GM19455 (cell line): ENCODE data around the gene LOXHD1.

Experiments
- ATAC-seq: cut with Tn5 transposase; IDR thresholded peaks from one replicate; pipeline ENCODE4 v1.9.1; 2021; ENCODE audit not compliant: unreplicated experiment

LOXHD1 gene

DNA sequence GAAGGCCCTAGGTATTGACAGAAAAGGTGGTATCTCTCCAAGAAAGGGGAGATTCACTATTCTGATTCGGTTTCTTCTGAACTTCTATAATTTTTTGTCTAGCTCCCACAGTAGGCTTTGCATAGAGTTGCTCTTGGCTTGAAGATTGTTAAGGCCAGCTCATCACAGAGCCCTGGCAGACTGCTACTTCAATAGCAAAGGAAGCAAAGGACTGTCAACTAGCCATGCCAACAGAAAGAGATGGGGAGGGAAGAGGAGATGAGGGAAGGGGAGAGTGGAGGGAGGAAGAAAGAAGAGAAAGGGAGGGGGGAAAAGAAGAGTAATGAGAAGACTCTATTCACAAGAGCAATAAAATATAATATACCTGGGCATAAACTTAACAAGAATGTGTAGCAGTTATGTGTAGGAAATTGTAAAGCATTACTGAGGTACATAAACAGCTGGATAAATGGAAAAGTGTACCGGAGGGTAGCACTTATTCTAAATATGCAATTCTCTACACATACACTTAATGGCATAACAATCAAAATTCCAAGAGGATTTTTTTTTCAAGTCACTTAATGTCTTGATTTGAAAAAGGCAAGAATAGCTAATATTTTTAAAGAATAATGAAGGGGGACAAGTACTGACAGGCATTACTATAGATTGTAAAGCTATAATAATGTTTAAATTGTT is 102.5 kb downstream of the LOXHD1 start:
- no peak for ATAC-seq

DNA sequence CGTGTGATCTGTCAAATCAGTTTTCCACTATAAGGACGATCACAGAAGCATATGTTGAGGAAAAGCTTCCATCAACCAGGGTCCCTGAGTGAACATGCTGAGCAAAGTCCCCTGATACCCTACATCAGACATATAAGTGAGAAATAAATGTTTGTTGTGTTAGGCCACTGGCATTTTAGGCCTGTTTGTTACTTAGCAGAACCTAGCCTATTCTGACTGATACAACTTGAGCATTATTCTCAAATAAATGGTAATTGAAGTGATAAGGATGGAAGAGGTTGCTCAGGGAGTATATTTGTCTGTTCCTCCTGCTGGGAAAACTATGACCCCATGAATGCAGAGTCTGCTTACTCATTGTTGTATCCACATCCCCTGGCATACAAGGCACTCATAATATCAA is 106.4 kb downstream of the LOXHD1 start:
- ATAC-seq: no peak

DNA sequence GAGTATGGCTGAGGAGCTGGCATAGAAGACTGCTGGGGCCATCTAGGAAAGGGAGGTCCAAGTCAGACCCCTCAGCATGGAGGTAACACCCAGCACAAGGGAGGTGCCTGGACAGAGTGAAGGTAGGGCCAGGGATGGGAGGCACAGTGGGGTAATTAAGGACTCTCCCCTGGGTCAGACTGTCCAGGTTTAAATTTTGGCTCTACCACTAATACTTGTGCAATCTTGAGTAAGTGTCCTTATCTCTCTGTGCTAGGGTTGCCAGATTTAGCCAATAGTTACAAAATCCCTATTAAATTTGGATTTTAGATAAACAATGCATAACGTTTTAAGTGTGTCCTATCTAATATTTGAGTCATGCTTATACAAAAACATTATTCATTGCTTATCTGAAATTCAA is 109.5 kb downstream of the LOXHD1 start:
- ATAC-seq: no peak

DNA sequence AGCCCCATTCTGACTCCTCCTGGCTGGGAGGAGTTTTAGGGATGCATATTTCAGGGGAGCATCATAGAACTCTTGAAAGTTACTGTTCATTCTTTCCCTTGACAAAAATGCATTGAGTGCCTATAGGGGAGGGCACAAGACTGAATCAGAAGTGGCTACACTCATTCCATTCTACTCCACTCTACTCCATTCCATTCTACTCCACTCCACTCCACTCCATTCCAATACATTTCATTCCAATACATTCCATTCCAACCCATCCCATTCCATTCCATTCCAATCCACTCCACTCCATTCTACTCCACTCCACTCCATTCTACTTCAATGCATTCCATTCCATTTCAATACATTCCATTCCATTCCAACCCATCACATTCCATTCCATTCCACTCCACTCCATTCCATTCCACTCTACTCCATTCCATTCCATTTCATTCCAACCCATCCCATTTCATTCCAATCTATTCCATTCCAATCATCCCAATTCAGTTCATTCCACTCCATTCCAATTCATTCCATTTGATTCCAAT is 110.8 kb downstream of the LOXHD1 start:
- ATAC-seq: no peak

DNA sequence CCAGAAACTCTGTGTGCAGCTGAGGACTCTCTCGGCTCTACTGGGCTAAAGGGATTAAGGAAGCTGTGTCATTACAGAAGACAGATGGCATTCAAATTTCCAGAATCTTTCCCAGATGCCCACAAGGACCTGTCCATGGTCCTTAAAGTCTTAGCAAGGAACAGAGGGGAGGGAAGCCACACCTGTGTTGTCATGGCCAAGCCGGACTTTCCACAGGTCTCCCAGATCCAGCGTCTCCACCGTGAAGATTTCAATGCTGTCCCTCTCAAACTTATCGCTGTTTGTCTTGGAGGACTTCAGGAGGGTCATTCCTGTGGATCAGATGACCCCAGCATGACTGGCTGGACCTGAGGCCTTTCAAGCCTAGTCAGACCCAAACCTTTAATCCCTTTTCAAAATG is 114.5 kb downstream of the LOXHD1 start:
- no peak for ATAC-seq

DNA sequence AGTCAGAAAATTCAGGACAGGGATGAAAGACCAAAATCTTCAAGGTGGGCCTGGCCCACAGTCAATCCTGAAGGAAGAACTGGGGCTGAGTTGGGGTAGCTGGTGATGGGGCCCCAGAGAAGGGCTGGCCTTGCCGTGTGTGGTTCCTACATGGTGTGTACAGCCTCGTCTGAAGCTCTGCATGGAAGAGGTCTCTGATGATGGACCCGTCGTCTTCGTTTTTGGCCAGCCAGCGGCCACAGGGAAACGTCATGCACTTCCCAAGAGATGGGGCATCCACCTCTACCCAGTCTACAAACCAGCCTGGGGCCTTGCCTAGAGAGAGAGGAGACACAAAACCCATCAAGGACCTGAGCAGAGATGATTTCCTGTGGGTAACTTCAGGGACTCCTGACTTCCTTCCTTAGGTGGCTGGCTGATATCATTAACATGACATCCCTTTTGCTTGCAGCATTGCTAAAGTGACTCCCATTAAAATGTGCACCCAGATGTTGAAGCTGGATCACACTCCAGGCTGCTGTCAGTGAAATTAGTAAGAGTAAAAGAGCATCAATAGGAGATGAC is 115.3 kb downstream of the LOXHD1 start:
- ATAC-seq: no peak

DNA sequence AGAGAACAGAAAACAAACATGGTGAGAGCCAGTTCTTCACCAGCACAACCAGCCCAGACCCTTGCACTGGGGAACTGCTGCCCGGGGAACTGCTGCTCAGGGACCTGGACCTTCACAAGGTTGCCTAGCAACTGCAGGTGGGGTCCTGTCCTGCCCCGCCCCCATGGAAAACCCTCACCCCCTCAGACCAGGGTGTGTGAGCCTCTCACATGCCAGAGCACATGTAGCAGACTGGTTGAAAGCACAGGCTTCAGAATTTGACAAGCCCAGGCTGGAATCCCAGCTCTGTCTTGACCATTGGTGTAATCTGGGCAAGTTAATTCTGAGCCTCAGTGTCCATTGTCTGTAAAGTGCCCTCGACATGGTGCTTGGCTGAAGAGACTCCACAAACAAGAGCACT is 118.6 kb downstream of the LOXHD1 start:
- no peak for ATAC-seq

DNA sequence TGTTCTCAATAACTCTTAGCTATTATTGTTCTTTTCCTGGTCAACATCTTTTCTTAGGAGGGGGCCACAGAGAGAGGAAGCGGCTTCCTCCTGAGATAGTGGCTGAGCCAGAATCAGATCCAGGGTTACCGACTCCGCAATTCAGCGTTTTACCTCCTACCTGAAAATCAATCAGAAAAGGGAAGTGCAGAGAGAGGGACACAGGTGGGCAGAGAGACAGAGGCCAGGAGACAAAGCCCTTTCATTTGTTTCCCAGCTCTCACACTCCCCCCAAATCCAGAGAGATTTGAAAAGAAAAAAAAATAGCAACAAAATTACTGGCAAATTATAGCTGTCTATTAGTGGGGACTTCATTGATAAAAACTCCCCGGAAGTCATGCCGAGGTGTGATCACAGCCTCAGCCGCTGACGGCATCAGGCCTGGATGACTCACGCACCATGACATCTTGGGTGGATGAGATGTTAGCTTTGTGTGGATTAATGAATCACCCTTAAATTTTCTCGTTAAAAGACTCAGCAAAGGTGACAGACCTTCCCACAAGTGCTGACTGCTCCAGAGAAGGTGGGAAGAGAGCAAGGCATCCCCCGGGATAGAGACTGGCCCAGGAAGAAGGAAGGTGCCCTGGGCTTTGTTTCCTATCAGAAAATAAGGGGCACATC is 120.7 kb downstream of the LOXHD1 start:
- ATAC-seq: no peak

DNA sequence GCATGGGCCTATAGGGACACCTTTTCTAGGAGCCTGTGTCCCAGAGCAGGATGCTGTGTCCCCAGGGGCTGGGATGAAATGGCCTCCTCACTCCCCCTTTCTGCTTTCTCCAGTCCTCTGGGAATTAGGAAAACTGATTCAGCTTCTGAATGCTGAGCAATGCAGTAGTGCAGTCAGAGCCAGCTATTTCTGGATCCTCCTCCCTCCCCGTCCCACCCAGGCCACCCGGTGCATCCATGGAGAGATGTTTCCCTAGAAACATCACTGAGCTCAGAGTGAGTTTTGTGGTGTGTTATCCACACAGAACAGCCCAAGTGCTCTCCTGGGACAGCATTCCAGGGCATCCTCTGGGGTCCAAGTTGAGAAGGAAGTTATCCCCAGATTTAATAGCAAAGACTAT is 125.5 kb downstream of the LOXHD1 start:
- no peak for ATAC-seq

DNA sequence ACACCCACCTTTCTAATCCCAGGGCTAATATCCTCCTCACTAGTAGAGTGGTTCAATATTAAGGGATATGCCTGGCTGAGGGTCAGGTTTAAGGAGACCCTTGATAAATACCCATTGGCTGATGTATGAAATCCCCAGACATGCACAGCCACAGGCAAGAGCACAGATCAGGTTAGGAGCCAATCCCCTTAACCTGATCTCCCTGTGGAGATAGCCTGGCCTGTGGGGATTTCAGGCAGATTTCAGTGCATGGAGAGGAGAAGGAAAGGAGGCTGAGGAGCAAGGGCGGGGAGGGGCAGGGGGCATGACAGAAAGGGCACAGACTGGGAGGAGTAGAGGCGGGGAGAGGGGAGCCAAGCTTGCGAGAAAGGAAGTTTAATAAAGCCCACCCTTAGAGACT is 129.0 kb downstream of the LOXHD1 start:
- ATAC-seq: no peak

DNA sequence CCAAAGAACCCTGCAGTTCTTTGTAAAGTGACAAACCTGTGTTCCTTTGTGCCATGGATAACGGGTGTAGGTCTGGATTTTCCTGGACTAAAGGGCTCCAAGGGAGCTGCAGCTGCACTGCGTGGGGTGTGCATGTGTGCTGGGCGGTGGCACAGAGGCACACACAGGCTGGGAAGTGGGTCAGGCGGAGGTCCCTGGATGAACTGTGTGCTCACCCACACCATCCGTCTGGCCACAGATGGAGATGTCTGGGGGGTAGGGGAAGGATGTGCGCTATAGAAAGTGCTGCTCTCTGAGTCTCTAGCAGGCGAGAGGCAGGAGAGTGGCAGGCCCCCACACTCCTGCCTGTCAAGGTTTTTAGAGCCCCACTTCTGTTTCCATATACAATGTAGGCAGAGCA is 137.2 kb downstream of the LOXHD1 start:
- ATAC-seq: no peak

DNA sequence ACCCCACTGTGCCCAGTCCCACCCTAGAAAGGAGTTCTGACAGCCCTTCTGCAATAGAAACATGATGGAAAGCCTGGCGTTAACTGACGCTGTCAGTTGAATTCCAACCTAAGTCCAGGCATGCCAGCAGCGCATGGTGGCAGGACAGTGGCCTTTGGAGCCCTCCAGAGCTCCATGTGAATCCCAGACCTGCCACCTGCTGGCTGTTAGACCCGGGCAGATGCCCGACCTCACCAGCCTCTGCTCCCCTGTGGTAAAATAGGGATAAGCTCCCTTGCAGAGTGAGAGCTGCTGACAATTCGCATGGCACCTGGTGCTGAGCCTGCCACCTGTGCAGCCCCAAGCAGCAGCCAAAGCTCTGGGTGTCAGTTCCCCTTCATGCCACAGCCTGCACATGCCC is 138.6 kb downstream of the LOXHD1 start:
- ATAC-seq: no peak

DNA sequence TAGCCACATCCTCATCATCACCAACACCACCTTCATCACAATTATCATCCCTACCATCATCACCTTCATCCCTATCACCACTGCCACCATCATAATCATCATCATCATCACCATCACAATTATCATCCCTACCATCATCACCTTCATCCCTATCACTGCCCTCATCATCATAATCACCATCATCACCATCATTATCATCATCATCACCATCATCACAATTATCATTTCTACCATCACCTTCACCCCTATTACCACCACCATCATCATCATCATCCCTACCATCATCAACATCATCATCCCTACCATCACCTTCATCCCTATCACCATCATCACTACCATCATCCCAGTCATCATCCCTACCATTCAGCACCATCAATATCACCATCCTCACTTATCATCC is 140.5 kb downstream of the LOXHD1 start:
- no peak for ATAC-seq

DNA sequence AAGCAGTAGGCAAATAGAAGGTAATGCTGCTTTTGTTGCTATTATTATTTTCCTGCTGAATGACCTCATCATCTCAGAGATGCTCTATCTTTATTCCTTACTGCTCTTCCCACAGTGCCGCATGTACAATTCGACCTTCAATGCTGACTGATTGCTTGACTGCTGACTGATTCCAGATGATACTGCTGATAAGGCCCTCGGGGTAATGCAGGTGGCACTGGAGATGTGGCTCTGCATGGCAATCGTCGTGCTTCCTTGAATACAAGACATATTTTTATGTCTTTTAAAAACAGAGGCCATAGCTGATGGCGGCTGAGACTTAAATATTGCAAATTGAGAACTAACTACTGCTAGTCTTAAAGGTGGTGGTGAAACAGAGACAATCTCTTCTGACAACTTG is 146.6 kb downstream of the LOXHD1 start:
- no peak for ATAC-seq

DNA sequence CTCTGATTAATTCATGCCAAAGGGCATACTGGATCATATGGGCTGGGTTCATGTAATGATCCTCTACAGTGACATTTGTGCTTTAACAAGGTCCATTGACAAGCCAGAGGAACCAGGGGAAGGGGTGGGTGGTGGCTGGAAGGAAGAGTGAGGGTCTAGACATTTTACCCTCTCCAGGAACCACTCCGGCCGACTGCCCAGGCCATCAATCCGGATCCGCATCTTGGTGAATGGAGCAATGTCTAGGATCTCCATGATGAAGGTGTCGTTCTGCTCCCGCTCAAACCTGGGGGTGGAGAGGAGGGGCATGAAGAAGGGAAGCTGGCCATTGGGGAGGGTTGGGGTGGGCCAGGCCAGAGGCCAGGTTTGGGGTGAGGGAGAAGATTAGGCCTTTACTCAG is 147.5 kb downstream of the LOXHD1 start:
- no peak for ATAC-seq

DNA sequence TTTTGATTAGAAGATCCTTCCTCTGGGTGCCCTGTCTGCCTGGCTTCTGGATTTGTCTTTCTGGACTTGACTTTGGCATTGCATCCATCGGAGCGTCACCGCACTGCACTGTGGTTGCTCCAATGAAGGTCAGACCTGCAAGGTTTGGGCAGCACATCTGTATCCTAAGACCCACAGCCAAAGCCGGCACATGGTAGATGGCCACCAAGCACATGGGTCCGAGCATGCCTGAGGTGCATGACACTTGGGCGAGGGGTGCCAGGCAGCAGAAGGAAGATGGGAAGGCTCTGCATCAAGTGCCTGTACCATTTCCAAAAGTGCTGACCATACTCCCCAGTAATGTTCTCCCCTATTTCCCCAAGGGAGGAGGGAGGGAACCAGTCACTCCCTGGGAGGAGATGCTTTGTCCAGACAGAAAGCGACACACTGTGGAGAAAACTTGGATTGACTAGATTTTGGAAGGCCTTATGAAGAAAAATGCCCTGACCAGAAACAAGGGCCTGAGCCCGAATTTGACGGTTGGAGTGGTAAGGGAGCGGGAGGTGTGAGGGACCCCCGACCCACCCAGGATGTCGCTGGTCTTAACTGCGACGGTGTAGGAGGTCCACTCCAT is 149.9 kb downstream of the LOXHD1 start:
- ATAC-seq: no peak

DNA sequence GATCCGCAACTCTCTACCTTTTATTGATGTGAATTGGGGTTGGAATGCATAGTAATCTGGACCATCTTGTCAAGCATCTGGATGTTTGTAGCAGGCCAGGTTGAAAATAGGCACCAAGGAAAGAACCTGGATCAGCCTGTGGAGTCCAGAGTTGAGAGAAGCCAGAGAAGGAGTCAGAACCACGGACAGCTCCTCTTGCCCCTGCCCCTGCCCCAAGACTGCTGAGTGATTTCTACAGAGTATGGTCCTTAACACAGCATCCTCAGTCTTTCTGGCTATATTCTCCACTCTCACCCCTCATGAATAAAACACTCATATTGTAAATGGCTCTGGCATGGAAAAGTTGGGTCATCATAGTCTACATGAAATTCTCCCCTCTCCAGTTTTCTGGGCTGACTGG is 154.6 kb downstream of the LOXHD1 start:
- ATAC-seq: no peak

DNA sequence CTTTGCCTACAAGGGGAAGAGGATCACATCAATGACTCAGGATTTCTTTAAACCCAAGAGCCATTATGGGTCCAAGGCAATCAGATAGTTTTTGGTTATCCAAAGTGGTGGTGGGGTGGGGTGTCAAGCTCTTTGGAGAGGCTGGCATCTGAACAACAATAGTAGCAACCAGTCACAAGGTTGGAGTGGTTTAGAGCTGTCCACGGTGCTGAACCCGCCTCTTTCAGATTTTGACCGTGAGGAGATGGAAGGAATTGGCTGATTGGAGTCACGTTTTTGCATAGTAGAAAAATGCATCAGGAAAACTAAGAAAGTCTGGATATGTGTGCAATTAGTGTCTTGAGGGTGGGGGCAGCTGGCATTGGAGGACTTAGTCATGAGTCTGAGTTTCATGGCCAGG is 159.9 kb downstream of the LOXHD1 start:
- ATAC-seq: no peak

DNA sequence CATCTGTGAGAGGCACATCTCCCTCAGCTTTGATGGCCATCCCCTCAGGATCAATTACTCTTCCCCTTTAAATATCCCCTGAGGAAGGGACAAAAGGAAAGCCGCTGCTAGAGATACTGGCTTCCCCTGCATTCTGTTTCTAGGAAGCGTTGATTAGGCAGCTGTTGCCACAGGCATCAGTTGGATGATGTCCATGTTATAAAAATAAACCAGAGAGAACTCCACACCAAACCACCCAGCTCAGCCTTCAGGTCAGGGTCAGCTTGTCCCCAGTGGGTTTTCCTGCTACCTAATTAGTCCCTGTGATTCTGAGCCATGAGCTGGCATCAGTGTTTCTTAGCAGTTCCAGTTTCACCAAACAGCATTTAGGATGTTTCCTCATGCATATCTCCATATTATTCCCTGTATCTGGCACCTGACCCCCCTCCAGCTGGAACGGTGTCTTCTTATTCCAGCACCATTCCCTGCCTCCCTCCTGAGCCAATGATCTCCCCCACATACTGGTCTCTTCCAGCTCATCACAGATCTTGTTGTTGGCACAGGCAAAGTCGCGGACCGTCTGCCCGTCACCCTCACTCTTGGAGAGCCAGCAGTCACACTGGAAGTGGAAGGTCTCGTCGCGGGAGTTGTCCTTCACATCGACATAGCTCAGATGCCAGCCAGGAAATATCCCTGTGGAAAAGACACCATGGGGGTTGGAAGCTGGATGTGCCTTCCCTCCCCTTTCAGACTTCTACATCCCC is 168.4 kb downstream of the LOXHD1 start:
- ATAC-seq: no peak

DNA sequence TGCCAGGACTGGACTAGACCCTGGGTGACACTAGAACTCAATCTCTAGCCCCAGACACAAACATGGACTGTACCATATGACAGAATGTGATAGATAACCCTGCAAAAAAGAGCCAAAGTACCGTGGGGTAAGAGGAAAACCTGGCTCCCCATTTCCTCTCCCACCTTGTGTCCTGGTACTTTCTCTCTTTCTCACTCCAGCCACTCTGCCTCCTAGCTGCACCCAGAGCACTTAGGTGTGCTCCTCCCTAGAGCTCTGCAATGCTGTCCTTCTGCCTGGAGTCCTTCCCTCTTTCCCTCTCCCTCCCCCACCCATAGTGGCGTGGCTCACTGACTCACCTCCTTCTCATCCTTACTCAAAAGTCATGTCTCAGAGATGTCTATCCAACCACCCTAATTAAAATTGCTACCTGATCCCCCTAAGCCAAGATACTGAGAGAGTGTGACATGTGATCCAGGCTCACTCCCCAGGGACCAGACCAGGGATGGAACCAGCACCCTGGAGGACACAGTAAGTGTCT is 171.3 kb downstream of the LOXHD1 start:
- ATAC-seq: no peak

DNA sequence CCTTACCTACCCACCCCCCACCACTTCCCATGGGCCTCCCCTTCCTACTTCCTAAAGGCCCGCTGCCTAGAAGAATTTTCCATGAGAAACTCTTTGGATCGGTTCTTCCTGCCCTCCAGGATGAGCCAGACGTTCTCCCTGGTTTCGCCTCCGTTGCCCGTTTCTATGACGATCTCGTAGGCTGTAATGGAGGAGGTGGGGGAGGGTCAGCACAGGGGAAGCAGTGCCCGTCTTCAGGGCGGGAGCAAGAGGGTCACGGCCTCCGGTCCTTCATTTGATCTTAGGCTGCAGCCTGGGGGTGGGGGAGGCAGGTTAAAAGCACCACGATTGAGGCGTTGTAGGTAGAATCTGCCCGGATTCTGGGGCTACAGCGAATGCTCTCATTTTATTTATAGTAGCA is 172.0 kb downstream of the LOXHD1 start:
- no peak for ATAC-seq
